Measurements from ENCODE around the gene DLX6. TPM values are rescaled to one million over a fixed set of nuclear protein-coding genes. Genes with fewer than 3 reads are reported as not detected.

Gene DLX6
- total and polyA plus RNA-seq, 4 donors = not detected

DNA sequence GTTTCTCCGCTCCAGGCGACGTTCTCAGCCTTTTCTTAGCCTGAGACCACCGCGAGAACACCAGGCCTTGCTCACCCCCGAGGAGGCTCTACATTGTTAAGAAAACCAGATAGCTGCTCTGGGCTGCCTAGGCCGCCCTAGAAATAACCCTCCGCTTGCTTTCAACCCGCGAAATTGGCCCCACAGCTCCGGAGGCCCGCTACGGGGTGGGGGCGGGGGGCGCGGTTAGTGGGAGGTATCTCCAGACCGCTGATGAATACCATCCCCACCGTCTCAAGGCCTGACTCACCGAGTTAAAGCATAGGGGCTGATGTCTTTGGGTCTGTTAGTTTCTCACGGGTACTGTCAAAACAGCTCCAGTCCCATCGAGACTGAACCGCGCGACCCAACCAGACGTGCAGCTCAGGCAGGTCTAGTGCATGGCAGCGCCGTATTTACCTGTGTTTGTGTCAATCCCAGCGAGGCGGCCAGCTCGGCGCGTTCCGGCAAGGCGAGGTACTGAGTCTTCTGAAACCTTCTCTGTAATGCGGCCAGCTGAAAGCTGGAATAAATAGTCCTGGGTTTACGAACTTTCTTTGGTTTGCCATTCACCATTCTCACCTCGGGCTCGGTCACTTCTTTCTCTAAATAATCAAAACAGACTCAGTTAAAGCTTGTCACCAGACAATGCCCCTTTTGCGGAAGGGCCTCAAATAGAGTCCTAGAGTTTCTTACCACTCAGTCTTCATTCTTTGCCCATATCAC lies 16.6 kb downstream of the DLX6 start:
- DNase-seq (peak in 1 of 3 donors; percentile 2), ATAC-seq (ENCODE audit: insufficient read depth, low FRiP score) (no peak)
- Histone ChIP-seq H3K9me3 (ENCODE audit: control insufficient read depth in 4 of 4, insufficient read depth in 3 of 4, low read length in 3 of 4) (peaks cover 0 to 16% (median 0%) of the 10 kb centered on the region in 4 donors), H3K27me3 (ENCODE audit: control insufficient read depth in 3 of 3, insufficient read depth in 3 of 3, low read length in 2 of 3) (peaks cover 10 to 95% (median 73%) of the 10 kb centered on the region in 3 donors), H3K4me3 (no peak overlapping the region), H3K9ac (ENCODE audit: insufficient read depth in 1 of 2, low read length in 2 of 2) (no peak overlapping the region), H3K27ac (ENCODE audit: low read depth in 1 of 2, low read length in 1 of 2) (no peak overlapping the region), H3K4me1 (ENCODE audit: control insufficient read depth in 5 of 5, insufficient read depth in 5 of 5, low read length in 5 of 5) (peaks cover 0 to 31% (median 7%) of the 10 kb centered on the region in 5 donors), H3K36me3 (ENCODE audit: control insufficient read depth in 4 of 4, insufficient read depth in 4 of 4, low read length in 4 of 4) (peaks cover 0 to 23% (median 1%) of the 10 kb centered on the region in 4 donors)
- 13 to 17% methylated on average over 39 of the region's 39 CpGs for WGBS, 2 donors
- no peak for TF ChIP-seq CTCF (IDR thresholded peaks at IDR 0.05; ENCODE audit: control extremely low read depth, extremely low read depth)

- Histone ChIP-seq H3K4me1 (ENCODE audit: control insufficient read depth in 5 of 5, insufficient read depth in 5 of 5, low read length in 5 of 5) (peaks cover 0 to 29% (median 7%) of the 10 kb centered on the region in 5 donors), H3K4me3 (no peak overlapping the region), H3K9ac (ENCODE audit: insufficient read depth in 1 of 2, low read length in 2 of 2) (peak overlapping the region in 1 of 2 donors; percentile 46), H3K36me3 (ENCODE audit: control insufficient read depth in 4 of 4, insufficient read depth in 4 of 4, low read length in 4 of 4) (peaks cover 0 to 23% (median 1%) of the 10 kb centered on the region in 4 donors), H3K27me3 (ENCODE audit: control insufficient read depth in 3 of 3, insufficient read depth in 3 of 3, low read length in 2 of 3) (peaks cover 4 to 93% (median 70%) of the 10 kb centered on the region in 3 donors), H3K27ac (ENCODE audit: low read depth in 1 of 2, low read length in 1 of 2) (no peak overlapping the region), H3K9me3 (ENCODE audit: control insufficient read depth in 4 of 4, insufficient read depth in 3 of 4, low read length in 3 of 4) (peaks cover 0 to 15% (median 0%) of the 10 kb centered on the region in 4 donors)
- DNase-seq (peak in 2 of 3 donors; percentile 30 to 36), ATAC-seq (ENCODE audit: insufficient read depth, low FRiP score) (no peak)
- no peak for TF ChIP-seq CTCF (IDR thresholded peaks at IDR 0.05; ENCODE audit: control extremely low read depth, extremely low read depth)
- WGBS, 2 donors = 6 to 10% methylated on average over 35 of the region's 35 CpGs
Measured at GRCh38 chr7:97022491-97023306, 17.3 kb downstream of the DLX6 start.

DNA sequence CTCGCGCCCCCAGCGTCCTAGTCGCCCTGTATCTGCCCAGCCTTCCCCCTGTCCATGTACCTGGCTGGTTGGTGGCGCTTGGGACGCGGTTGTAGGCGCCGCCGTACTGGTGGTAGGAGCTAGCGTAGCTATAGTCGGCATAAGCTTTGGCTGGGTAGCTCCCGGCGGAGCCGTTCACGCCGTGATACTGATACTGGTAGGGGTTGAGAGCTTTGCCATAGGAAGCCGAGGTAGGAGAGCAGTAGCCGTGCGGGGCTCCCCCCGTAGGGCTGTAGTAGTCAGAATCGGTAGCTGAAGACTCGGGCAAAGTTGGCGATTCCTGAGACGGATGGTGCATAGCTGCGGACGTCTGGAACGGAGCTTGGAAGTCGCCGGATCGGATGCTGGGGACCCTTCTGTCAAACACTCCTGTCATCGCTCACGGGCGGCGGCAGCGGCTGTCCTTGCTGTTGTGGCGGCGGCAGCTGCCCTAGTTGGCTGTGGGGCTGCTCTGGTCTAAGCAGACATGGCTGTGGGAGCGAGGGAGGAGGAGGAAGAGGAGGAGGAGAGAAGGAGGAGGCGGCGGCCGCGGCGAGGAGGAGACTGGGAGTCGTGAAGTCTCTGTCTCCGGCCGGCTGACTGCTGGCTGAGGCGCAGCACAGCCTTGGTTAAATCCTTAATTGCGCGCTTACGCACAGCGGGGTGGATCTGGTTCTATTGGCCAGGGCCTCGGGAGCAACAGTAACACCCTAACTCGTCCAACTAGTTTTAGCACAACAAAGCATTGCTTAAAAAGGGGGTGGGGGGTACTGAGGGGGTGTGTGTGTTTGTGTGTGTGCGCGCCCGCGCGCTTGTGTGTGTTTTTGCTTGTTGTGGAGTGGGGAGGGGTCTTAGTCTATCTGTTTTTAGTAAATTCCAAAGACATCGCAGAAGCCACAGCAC lies 19.1 kb downstream of the DLX6 start, which contains the start of gene DLX5:
DLX5 (minus strand) TSS at position 623 of the 921 bp plus-strand sequence; CDS start at position 415, 208 bp downstream.
- no peak for ATAC-seq (ENCODE audit: insufficient read depth, low FRiP score)
- H3K27me3 ChIP-seq (ENCODE audit: control insufficient read depth in 3 of 3, insufficient read depth in 3 of 3, low read length in 2 of 3) = peaks cover 4 to 82% (median 55%) of the 10 kb centered on the region in 3 donors
- 3 to 4% methylated on average over 60 of the region's 60 CpGs for WGBS, 2 donors

More for the DNA sequence above, 19.1 kb downstream of the DLX6 start, which contains the start of gene DLX5:
- H3K4me1 ChIP-seq (ENCODE audit: control insufficient read depth in 5 of 5, insufficient read depth in 5 of 5, low read length in 5 of 5) = peaks cover 0 to 24% (median 7%) of the 10 kb centered on the region in 5 donors
- H3K9me3 ChIP-seq (ENCODE audit: control insufficient read depth in 4 of 4, insufficient read depth in 3 of 4, low read length in 3 of 4) = peaks cover 0 to 11% (median 0%) of the 10 kb centered on the region in 4 donors
- H3K9ac ChIP-seq (ENCODE audit: insufficient read depth in 1 of 2, low read length in 2 of 2) = peak within 1 kb of the TSS in 1 of 2 donors; percentile 16
- no peak for TF ChIP-seq CTCF (IDR thresholded peaks at IDR 0.05; ENCODE audit: control extremely low read depth, extremely low read depth)
- no peak within 1 kb of the TSS for H3K4me3 ChIP-seq
- H3K27ac ChIP-seq (ENCODE audit: low read depth in 1 of 2, low read length in 1 of 2) = no peak within 1 kb of the TSS
- peak; percentile 83 to 92 (median 87) for DNase-seq
- peaks cover 0 to 19% (median 0%) of the 10 kb centered on the region in 4 donors for H3K36me3 ChIP-seq (ENCODE audit: control insufficient read depth in 4 of 4, insufficient read depth in 4 of 4, low read length in 4 of 4)

Measured in lung (tissue), 12 donors.